Inflammatory macrophage (primary cell): ENCODE results near the gene CHST8.
A peak's percentile ranks its signal among the peaks of the same experiment; 100 is the strongest.

Source experiments
- DNase-seq, 2 donors: peaks; one replicate each; pipeline ENCODE4 v3.0.0-alpha.2; 2020 to 2022

The CHST8 gene

GRCh38 chr19:33748231-33748630 is 126.5 kb downstream of the CHST8 start:
- no peak for DNase-seq

GRCh38 chr19:33749016-33749415 is 127.3 kb downstream of the CHST8 start:
- DNase-seq: no peak

DNA sequence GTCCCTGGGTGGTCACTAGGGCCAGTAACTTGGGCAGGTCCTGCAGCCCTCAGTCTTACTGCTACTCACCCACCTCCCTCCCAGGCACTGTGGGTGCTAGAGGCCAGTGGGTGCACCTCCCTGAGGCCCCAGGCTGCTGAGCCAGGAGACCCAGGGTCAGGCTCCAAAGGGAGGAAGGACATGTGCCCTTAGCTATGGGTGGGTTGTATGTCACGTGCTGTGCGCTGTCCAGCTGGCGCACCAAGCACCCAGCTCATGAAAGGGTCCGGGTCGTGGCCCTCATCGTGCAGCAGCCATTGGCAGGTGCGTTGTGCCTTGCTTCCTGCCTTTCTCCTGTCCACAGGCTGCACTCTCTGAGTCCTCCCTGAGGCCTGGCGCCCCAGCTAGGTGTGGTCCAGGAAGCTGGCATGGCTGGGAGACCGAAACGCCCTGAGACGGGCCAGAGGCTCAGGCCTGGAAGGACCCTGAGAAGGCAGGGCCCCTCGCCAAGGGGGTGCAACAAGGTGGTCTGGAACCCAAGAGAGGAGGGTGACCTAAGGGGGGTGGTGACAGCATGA is 127.9 kb downstream of the CHST8 start:
- no peak for DNase-seq

DNA sequence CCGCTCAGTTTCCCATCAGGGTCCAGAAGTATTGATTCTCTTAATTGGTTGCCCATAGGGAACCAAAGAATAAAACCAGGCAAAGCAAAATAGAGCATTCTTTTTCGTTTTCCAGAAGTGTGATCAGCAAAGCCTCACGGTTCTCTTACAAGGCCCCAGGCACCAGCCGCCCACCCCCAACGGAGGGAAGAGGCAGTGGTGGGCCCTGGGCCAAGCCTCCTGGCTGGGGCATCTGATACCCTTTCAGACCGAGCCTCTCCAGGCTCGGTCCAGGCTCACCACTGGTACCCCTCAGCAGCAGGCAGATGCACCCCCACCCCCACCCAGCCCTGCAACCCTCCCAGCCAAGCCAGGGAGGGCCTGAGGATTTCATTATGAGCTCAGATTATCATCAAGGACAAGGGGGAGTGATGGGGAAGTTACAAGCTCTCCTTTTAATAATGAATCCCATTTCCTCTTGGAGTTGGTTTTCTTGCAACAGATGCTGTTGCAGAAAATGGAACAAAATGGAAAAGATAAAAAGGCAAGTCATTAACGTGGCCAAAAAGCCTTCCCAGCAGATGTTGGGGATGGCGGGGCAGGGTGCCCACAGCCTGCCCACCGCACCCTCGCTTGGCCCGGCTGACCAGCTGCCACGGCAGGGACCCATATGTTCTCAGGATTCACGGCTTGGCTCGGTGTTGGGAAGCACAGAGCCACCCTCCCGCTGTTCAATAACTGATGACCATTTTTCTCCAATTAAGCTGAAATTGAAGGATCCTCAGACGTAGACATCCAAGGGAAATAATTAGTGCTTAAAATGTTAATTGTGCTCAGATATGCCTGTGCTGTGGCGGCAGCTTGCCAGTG is 129.1 kb downstream of the CHST8 start:
- DNase-seq: no peak

- no peak for DNase-seq
Observed at GRCh38 chr19:33751436-33751770, 129.7 kb downstream of the CHST8 start.

DNA sequence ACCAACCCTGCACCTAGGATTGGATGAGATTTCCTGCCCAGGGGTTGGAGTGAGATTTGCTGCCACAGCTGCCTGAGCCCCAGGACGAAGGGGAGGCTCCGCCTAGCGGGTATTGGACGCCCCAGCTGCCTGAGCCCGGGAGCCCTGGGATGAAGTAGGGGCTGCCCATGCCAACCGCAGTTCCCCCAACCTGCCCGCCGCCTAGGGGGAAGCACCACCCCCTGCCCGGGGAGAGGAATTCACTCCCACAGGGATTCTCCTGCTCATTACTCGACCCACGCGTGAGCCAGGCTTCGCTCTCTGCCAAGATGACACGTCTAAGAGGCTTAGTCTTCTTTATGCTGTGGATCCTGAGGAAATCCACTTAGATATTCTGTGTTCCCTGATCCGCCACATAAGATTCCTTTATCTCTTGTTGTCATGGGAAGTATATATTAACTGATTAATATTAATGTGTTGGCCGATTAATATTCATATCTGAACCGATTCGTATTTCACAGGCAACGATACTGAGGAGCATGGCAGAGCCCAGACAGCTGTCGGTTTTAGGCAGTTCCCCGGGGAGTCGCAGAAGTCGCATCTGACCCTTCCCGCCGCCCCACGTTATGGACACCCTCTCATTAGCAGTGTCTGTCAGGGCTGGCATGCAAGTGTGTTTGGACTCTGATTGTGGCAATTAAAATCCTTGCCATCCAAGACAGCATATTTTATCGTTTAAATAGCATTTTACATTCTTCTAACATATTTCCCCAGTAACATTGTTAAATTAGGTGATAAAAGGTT is 130.5 kb downstream of the CHST8 start:
- DNase-seq: no peak

DNA sequence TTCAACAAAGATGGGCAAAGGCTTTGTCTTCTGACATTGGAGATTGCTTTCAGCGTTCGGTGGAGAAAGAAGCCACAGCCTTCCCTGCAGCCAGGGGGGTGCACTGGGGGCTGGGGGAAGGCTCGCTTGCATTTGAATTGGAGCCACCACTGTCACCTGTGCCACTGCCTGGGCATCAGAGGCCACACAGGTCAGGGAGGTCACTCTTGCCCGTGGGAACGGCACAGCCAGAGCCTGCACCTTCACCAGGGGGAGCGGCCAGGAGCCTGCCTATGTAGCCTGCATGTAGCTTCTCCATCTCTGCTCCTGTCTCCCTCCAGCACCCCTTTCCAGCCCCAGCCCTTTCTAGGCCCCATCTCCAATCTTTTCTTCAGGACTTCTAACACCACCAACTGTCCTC is 131.2 kb downstream of the CHST8 start:
- DNase-seq: no peak

- no peak for DNase-seq
Observed at GRCh38 chr19:33754361-33754760, 132.6 kb downstream of the CHST8 start.

DNA sequence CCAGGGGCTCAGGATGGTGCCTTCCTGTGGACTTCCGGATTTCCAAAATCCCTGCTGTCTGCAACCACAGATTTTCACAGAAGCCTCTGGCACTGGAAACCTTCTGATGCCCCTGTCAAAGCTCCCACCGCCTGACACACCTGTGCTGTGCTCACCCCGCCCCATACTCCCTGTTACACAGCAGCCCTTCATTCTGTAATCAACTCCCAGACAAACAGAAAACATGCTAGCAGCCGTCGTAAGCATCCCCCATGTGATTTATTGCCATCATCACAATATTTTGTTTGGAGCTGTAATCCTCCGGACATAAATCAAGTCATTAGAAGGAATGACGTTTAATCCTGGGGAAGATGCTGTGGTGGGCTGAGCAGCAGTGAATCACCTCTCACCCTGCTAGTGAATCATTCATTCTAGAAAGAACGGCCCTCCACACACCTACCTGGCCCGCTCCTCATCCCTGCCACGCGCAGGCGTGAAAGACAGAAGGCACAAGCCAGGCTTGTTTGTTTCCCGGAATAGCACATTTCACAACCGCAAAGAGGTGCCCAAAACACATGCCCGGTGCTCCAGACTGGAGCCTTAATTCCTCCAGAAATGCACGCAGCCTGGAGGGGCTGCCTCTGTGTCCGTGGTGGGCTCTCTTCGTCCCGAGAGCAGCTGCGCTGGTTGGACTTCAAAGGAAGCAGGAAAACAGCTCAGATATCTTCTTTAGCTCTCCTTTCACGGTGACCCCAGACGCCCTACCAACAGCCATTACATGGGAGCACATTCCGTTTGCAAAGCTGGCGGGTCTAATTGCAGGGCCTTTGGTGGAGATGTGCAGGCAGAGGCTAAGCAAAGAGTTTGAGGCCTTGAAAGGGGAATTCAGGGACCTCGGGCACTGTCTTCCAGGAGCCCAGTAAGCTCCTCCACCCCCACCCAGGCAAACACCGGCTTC is 133.6 kb downstream of the CHST8 start:
- DNase-seq: no peak

DNA sequence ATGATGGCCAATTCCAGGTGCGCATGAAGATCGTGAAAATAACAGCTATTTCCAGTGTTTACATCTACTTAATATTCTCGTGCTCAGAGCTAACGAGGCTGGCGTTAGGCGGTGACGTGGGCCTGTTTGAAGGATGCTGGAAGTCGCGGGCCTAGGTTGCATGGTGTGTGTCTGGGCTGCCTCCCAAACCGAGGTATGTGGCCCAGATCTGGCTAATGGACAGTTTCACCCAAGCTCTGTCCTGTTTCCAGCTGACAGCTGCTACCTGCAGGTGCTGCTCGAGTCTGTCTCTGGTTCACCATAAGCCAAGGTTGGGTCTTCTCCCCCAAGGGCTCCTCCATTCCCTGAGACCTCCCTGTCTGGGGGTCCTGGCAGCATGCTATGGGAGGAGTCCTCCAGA is 134.4 kb downstream of the CHST8 start:
- no peak for DNase-seq

DNA sequence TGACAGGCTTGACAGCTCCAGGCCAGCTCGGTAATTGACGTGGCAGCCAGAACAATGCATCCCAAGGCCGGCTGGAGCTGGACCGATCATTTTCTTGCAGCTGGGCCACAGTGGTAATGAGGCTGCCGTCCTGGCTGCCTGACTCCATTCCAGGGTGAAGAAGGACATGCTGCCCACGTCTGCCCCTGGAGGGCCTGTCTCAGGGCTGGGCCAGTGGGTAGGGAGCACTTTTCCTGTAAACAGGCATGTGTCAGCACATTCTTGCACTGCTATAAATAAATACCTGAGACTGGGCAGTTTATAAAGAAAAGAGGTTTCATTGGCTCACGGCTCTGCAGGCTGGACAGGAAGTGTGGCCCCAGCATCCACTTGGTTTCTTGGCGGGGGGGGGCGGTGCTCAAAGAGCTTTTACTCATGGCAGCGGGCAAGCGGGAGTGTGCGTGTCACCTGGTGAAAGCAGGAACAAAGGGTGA is 136.8 kb downstream of the CHST8 start:
- no peak for DNase-seq

DNA sequence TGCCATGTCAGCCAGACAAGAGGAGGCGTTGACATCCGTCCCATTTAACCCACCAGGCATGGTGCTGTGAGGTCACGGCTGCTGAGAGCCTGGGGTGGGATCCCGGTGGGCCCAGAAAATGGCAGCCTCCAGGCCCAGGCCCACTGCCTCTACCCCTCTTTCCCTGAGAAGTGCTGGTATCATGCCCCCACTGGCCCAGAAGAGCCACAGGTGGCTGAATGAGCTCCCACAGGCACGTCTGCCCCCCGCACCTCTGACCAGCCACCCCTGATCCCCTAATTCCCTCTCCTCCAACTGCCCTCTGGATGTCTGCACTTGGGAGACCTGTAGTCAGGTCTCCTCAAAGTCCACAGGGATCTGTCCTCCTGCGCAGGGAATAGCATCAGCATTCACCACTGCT is 137.6 kb downstream of the CHST8 start:
- DNase-seq: no peak

GRCh38 chr19:33763633-33764371 is 142.0 kb downstream of the CHST8 start:
- no peak for DNase-seq

DNA sequence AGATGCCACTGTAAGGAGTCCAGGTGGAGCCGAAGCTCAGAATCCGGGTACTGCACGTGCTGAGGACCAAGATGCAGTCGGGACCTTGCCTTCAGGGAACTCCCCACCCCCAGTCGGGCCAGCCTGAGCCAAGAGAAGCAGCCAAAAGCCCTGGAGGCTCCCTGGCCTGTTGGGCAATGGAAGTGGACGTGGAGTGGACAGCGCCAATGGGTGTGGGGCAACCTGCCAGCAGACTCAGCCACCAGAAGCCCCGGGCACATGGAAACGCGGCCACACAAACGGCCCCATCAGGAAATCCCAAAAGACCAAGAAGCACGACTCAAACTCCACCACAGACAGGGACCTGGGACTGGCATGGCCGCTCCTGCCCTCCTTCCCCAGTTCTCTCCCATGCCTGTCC is 144.9 kb downstream of the CHST8 start:
- no peak for DNase-seq

DNA sequence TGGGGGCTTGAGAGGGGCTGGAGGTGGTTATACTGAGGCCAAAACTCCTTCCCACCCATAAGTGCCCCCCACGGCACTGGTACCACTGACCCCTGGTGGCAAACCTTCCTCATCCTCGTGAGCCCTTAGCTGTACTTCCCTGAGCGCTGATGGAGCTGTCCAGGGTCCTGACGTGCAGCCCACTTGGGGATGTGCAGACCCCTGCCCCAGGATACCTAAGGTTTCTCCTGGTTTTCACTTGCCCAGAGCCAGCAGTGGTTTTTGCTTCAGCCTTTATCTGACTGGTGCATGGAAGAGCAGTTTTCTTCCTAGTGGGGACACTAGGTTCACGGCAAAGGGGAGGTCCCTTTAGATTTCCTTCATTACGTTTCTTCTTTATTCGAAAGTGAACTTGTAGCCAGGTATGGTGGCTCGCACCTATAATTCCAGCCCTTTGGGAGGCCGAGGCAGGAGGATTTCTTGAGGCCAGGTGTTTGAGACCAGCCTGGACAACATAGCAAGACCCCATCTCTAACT is 146.2 kb downstream of the CHST8 start:
- DNase-seq: no peak

DNA sequence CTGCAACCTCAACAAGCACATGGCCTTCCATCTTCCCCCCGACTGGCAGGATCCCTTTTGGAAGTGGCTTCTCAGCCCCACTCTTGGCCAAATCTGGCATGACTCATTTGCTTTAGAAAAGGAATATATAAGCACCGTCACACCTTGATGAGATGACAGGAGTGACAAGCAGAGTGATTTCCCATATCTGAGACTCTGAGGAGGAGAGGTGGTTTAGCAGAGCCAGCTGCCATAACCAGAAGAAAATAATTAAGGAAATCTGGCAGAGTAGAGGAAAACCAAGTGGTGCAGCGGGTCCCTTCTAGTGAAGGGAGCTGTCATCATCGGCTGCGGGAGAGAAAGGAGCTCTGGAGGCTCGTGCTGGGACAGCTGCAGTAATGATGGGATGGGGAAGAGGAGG is 147.5 kb downstream of the CHST8 start:
- no peak for DNase-seq

DNA sequence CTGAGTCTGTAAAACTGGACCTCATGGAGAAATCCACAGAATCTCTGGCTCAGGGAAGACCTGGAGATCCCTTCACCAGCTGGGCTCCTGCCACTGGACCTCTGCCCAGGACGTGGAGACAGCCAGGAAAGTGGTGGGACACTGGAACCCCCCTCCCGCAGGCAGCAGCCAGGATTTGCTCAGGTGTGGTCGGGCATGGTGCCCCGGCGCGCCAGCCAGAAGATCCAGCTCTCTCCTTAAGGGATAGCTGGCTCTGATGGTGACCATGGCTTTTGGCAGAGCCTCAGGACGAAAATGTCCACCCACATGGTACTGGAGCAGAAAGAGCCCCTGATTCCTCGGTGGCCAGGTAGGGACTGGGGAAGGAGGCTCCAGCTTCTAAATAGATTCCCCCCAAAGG is 148.4 kb downstream of the CHST8 start:
- DNase-seq: no peak

DNA sequence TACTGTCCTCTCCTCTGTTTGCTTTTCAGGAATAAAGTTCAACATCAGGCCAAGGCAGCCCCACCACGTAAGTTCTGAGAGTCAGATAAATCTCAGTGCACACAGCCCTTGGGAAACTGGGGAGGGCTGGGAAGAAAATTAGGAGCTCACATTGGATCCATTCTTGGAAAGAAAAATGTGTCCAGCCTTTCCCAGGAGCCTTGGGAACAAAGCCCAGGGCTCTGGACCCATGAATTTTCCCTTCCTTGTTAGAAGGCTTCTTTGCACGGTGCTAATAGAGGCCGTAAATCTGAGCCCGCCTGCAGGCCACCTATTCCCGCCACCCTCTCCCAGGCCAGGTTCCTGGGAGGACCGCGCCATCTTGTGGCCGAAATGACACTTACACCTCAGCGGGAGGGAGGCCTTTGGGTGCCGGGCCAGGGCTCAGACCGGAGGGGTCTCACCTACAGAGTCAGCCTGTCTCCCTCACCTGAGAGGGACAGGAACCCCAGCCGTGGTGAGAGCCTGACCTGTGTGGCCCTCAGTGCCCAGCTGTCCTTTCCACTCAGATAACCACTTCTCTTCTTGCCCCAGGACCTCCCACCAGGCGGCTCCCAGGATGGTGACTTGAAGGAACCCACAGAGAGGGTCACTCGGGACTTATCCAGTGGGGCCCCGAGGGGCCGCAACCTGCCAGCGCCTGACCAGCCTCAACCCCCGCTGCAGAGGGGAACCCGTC is 149.8 kb downstream of the CHST8 start:
- DNase-seq: peak; percentile 57 to 71

- no peak for DNase-seq
Observed at GRCh38 chr19:33772102-33772857, 150.5 kb downstream of the CHST8 start.

DNA sequence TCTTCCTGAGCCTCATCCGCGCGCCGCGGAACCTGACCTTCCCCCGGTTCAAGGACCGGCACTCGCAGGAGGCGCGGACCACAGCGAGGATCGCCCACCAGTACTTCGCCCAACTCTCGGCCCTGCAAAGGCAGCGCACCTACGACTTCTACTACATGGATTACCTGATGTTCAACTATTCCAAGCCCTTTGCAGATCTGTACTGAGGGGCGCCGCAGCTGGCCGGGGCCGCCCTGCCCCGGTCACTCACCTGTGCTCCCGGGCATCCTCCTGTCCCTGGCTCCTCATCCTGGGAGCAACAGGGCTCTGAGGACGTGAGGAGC is 151.1 kb downstream of the CHST8 start:
- no peak for DNase-seq
